OCI-M2 (cell line): ENCODE measurements around the gene SLC44A1.

Source experiments
- DNase-seq: peaks from one replicate; lab custom pipeline; 2025; ENCODE audit not compliant: unreplicated experiment; lab: John Stamatoyannopoulos, UW

SLC44A1 gene

DNA sequence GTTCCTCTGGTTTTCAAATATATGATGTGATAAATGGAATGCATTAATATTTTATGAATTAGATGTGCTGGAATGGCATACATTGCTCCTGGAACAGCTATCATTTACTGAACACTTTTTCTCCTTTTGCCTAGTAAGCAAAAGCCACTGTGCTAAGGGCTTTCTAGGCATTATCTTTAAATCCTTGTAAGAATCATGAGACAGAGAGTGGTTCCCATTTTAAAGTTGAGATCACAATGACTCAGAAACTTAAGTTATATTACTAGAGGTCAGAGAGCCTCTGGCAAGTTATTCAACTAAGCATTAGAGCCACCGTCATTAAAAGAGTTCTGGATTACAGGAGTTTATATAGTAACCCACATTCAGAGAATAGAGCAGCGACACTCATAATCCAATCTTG lies 176.7 kb downstream of the SLC44A1 start:
- DNase-seq, result no peak

DNA sequence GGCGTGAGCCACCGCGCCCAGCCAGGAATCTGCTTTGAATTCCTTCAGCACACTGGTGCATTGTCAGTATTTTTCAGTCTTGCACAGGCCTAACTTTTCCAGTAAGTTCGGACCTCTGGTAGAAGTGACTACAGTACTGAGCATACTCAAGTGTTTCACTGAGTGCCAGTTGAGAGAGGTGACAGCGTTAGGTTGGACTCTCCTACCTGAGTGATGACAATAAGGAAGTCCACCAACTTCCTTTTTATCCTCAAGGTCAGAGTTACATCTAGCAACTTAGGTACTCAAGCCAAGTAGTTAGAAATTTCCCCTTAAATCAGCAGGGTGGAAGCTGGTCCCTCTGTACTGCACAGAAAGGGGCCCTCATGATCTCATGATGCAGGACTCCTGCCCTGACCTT lies 177.4 kb downstream of the SLC44A1 start:
- DNase-seq, result no peak

DNA sequence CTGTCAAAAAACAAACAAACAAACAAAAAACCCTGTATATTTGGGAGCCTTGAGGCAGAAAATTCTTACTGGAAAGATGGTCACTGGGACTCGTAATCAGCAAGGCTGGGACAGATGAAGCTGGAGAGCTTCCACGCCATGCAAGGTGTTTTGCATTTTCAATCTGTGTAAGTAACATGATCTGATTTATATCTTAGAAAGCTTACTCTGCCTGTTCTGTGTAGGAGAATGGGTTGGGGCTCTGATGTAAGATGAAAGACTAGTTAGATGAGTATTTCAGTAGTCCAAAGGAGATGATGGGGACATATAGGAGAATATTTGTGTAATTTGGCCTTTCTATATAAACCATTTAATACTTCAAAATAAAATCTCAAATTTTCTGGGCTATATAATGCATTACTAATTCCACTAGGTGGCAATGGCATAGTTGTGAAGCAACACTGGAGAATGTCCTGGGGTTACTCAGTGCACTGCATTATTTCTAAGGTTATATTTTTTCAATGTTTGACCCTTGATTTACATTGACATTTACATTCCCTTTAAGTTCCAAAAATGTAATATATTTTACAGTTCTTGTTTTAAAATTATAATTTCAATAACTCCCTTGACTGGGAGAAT lies 181.5 kb downstream of the SLC44A1 start:
- DNase-seq, result no peak

DNA sequence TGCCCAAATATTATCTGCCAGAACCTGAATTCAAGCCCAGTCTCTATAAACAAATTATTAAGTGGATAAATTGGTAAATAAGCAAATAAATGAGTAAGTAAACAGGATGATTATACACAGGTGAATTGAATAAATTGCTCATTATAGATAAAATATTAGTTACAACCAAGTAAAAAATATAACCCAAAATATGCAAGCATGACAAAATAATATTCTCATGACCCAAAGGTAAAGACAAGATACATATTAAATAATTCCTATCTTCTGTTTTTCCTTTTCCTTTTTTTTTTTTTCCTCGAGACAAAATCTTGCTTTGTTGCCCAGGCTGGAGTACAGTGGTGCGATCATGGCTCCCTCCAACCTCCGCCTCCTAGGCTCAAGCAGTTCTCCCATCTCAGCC lies 182.2 kb downstream of the SLC44A1 start:
- DNase-seq, result no peak

DNA sequence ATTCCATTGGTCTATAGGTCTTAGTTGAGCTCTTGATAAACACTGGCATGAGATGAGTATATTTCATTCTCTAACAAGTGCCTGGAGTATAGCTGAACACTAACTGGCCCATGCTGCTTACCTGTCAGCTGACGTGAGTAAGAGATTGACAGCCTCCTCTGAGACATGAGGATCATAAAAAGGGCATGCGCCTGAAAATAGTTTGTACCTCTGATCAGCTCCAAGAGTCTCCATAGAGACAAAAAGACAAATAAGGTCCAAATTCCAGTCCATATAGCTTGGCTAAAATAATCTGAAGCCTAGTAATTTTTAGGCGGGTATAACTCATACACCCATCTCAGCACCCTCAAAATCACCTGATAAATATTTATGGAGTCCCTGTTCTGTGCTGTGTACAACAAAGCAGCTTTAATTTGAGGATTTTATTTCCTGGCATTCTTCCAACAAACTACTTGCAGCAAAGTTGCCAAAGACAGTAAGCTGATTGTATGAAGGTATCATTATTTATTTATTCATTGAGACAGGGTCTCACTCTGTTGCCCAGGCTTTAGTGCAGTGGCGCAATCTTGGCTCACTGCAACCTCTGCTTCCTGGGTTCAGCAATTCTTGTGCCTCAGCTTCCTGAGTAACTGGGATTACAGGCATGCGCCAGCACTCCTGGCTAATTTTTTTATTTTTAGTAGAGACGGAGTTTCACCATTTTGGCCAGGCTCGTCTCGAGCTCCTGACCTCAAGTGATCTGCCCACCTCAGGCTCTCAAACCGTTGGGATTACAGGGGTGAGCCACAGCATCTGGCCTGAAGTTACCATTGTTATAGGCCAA lies 187.2 kb downstream of the SLC44A1 start:
- DNase-seq, result no peak

DNA sequence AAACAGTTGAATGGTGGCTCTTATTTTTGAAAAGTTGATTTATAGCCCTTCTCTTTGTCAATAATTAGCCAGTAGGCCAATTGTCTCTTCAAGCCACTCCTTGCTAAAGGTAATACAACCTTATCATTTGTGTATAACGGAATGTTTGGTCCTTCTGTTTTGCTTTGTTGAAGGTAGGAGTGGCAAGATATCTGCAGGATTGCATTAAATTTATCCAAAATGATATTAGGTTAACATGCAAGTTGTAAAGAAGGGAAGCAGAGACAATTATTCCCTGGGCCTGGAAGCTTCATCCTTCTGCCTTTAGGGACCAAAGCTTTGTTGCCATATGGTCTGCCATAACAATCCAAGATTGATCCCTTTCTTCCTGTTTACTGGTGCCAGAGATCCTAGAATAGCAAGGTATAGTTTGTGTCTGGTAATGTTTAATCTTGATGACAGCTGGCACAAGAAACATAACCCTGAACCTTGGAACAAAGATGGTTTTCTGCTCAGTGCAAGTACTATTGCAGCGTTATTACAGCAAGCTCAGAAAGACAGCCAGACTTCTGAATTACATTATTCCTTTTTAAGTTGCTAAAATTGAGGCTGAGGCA lies 187.9 kb downstream of the SLC44A1 start:
- DNase-seq, result no peak

DNA sequence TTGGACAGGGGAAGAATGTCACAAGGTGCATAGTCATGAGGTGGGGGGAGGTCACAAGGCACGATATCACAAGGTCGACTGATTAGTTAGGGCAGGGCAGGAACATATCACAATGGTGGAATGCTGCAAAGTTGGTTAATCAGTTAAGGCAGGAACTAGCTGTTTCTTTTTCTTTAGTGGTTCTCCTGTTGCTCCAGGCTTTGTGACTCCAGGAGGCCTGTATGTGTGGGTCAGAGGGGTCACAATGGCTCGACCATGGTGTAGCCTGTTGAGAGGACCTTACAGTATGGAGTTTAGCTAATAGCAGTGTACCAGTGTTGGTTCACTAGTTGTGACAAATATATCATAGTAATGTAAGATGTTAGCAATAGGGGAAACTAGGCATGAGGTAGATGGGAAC lies 191.0 kb downstream of the SLC44A1 start:
- no peak for DNase-seq

DNA sequence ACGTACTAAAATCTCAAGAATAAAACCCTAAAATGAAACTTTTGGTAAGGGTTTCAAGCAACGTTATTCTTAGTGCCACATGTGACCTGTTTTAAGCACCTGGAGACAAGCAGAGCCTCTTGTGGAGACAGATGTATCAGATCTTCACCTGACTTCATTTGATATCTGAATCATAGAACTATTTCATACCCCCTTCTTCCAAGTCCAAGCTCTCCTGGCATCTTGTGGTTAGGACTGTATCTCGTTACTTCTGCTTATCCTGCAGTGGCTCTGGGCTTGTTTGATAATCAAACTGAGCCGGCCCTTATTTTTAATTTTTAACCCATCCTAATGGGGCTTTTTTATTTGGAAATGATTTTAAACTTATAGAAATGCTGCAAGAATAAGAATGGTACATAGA lies 192.3 kb downstream of the SLC44A1 start:
- DNase-seq, result no peak

DNA sequence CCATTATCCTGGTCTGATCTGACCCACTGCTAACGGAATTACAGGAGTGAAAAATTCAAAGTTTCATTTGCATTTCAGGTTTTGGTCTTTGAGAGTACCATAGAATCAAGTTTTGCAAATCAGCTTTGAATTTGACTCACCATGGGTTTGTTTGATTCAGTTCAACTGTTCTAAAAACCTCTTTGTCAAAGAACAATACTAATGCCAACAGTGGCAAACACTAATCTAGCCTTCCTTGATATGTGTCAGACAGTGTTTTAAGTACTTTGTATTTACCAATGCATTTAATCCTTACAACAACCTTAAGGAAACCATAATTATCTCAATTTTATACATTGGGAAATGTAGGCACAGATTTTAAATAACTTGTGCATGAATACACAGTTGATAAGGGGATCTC lies 193.3 kb downstream of the SLC44A1 start:
- DNase-seq, result no peak

DNA sequence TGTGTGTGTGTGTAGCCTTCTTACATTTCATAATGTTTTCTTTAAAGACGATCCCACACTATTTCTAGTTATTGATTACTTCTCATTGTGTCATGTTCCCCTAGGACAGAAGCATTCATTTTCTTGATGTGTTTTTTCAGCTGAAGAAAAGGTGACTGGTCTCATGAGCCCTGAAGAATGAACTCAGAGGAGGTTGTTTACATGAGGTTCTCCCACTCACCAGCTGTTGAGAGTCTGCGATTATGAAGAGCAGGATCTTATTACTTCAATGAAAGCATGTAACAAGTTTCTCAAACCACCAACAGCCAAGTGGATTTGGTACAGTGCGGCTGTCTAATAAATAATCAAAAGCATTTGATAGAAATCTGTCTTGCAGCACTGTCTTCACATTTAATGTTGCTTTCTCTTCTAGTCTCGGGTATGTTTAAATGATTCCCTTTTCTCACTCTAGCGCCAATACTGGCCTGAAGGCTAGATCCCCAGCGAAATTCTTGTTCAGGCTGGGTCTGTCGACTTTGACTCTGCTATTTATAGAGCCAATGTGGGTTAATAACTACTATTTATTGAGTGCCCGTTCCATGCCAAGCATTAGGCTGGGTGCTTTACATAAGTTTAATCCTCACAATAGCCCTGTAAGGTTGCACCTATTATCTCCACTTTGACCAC lies 193.8 kb downstream of the SLC44A1 start:
- no peak for DNase-seq

DNA sequence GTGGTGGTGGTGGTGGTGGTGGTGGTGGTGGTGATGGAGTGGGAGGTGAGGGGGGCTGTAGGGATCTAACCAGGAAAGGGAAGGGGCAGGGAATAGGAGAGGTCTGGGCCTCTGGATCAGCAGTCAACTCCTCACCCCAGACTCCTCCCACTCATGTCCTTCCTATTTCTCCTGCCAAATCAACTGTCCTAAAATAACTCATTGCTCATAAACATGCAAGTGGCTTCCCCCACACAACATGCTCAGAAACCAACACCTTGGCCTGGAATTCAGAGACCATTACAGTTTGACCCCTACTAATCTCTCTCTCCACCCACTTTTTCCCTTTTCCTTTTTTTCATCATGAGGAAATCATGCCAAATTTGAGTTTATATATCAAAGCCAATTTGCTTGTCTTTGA lies 195.0 kb downstream of the SLC44A1 start:
- no peak for DNase-seq

DNA sequence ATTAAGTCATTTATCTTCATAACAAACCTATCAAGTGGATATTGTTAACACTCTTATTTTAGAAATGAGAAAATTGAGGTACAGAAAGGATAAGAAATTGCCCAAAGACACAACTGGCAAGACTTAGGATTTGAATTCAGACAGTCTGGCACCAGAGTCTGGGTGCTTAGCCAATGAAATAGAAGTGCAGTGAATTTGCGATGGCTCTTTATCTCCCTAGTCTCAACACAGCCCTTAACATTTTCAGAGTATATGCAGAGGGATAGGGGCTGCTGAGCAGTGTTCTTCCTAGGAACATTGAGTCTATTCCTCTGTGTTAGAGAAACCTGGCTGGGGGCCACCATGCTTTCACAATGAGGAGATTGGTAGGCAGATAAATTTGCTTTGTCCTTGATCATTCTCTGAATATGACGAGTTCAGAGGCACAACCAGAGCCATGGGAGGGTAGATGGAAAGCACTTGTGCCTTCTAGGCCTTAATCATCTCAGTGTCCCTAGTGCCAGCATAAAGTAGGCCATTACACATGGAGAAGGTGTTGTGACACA lies 197.2 kb downstream of the SLC44A1 start:
- DNase-seq, result no peak

DNA sequence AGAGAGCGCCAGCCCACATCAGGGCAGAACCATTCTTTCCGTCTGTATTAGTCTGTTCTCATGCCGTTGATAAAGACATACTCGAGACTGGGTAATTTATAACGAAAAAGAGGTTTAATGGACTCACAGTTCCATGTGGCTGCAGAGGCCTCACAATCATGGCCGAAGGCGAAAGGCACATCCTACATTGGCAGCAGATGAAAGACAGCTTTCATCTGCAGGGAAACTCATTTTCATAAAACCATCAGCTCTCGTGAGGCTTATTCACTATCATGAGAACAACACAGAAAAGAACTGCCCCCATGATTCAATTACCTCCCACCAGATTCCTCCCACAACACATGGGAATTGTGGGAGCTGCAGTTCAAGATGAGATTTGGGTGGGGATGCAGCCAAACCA lies 198.7 kb downstream of the SLC44A1 start:
- no peak for DNase-seq

DNA sequence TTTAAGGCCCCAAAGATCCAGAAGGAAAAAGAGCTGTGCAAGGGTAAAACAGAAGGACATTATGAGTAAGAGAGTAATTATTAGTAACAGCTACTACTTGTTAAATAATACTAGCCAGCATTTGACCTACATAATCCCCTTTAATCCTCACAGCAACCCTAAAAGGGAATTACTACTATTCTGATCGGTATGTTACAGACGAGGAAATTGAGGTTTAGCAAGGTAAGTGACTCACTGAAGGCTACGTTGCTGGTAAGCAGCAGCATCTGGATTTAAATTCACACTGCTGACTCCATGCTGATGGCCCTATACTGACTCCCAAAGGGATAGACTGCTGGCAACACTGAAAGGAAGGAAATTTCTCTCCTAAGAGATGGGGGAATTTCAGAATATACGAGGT lies 199.7 kb downstream of the SLC44A1 start:
- DNase-seq, result no peak

DNA sequence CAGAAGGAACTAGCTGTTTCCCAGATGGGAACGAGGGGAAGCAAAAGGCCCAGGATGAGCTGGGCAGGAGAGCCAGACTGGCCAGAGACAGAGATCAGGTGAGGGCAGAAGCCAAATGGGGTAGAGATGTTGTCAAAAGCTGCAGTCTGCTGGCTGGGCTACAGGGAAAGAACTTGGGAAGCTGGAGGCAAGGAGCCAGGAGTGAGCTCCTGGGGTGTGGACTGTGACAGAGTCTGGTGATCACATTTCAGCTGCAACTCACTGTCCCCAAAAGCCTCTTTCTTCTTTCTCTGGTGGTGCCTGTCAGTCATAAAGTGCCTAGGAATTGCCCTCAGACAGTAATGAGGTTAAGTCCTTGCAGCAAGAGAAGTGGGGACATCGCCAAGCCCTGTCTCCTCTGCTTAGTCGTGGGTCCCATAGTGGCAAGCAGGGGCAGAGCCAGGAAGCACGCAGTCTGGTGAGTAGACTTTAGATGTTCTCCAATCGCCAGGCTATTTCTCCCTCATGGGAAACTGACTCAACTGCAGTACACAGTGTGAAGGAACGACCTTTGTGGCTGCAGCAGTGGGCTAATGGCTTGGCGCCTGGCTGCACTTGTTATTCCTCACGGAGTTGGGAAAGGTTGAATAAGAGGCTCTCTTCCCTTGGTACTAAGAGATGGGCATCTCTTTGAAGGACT lies 200.9 kb downstream of the SLC44A1 start:
- DNase-seq, result no peak

DNA sequence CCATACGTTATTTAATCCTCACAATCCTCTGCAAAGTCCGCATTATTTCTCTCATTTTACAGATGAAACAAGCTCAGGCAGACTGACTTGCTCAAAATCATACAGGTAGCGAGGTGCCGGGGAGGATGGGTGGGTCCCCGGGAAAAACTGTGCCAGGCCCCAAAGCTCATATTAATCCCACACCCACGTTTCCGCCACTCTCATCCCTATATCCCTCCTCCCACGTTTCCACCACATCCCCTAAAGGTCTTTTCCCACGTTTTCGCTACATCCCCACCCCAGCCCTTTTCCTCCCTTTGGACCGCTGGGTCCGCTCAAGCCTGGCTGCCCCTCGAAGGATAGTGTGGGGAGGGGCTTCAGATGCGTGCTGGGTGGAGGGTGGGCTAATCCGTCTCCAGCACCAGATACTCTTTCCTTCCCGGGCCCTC lies 202.9 kb downstream of the SLC44A1 start:
- no peak for DNase-seq

DNA sequence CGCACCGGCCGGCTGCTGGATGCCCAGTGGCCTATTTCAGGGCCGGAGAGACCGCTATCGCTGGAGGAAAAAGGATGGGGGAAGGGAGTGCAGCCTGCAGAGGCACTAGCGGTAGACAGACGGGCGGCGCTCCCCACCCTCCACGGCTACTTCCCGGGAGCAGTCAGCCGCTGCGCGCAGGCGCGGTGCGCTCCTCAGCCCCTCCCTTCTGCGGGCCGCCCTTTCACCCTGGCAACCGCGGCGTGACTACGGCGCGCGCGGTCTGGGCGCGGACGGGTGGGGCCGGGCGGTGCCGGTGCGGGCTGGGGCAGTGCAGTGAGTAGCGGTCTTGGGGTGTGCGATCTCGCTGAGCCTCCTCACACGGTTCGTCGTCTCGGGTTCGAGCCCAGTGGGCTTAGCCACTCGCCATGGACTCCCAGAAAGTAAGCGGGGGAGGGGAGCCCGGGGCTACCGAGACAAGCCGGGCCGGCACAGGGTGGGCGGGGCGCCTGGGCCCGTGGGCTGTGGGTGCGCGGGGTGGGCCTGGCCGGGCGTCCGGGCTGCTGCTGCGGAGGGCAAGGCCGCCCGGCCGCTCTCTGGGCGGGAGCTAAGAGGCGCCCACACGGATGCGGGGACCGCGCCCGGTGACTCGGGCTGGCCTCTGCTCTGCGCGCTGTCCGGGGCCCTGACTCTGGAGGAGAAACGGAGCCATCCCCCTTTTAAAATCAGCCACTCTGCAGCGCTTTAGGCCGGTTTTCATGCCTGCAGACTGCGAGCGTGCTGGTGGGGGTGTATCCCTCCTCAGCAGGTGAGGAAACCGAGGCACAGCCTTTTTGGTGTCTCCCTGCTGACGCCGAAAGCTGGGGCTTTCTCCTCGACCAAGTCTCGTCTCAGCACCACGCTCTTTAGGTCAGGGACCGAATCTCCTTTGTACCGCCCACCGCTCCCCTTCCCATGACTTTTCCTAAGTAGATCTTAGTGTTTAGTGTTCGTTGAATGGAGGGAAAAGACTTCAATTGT lies 203.7 kb downstream of the SLC44A1 start, which contains the start of gene FSD1L:
Gene FSD1L (plus strand): TSS at position 221 of the 999 bp plus-strand sequence. CDS start 187 bp downstream, at position 408.
- no peak for DNase-seq

DNA sequence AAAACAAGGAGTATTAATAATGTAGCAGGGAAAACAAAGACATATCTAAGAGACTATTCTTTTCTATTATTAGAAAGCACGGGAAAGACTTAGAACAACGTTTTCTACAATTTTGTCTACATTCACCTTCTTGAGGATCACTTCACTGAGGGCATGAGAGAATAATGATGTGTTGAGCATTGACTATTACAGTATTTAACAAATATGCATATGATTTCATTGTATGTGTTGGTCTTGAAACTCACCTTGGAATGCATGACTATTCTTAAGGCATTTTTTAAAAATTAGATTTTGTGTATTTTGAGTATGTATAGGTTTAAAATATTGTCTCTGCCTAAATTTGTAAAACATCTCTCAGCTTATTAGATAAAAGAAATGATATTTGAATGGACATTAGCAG lies 204.6 kb downstream of the SLC44A1 start:
- no peak for DNase-seq

DNA sequence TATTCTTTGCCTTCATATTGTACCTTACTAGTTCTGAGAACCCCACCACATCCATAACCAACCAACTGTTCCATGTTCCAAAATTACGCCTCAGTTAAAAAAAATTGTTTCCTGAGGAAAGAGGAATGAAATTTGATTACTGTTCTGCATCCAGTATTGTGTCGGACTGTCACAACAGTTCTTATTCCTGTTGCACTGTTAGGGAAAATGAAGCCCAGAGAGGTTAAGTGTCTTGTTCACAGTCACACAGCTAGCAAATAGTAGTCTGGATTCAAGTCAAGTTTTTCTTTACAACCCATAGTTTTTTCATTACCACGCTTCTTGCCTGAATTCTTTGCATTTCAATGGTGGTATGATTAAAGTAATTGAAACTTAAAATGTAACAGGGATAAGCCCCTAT lies 207.7 kb downstream of the SLC44A1 start:
- no peak for DNase-seq
